HepG2 (cell line): ENCODE data around the gene PLBD2. TPM values are rescaled to one million over a fixed set of nuclear protein-coding genes. Genes with fewer than 3 reads are reported as not detected.
A peak's percentile ranks its signal among the peaks of the same experiment; 100 is the strongest.

Source experiments
- CCDC6 ChIP-seq: sonication (generic); formaldehyde crosslinking; IDR thresholded peaks from 2 replicates; pipeline ENCODE4 v1.8.1; 2022; ENCODE audit warnings: mild to moderate bottlenecking, missing genetic modification reagents, moderate library complexity
- CENPX ChIP-seq: sonication (generic); formaldehyde crosslinking; IDR thresholded peaks from 2 replicates; pipeline ENCODE4 v1.9.0; 2021; ENCODE audit warnings: mild to moderate bottlenecking, missing genetic modification reagents, moderate library complexity
- E2F1 ChIP-seq: sonication (generic); formaldehyde crosslinking; IDR thresholded peaks from 2 replicates; pipeline ENCODE4 v1.5.0; 2020; ENCODE audit warnings: missing genetic modification reagents
- ELF3 ChIP-seq: IDR thresholded peaks from 2 replicates; pipeline ENCODE4 v1.6.1; 2016; ENCODE audit warnings: missing genetic modification reagents, missing compliant biosample characterization
- GABPB1 ChIP-seq: IDR thresholded peaks from 2 replicates; pipeline ENCODE4 v1.6.1; 2016; ENCODE audit warnings: mild to moderate bottlenecking, missing genetic modification reagents, moderate library complexity, missing compliant biosample characterization
- KDM5B ChIP-seq: sonication (generic); formaldehyde crosslinking; IDR thresholded peaks from 2 replicates; pipeline ENCODE4 v1.4.0; 2020; ENCODE audit warnings: missing genetic modification reagents, mild to moderate bottlenecking, borderline replicate concordance
- KLF16 ChIP-seq, 2 experiments: sonication (generic) in 1 of 2; formaldehyde crosslinking in 1 of 2; IDR thresholded peaks; 2 replicates each; pipeline versions ENCODE4 v1.6.1 to v1.8.0; 2016 to 2023; ENCODE audit warnings: missing genetic modification reagents in 2 of 2, missing compliant biosample characterization in 1 of 2
- LRRFIP1 ChIP-seq: sonication (generic); formaldehyde crosslinking; conservative IDR thresholded peaks from 2 replicates; pipeline ENCODE4 v1.4.0; 2020; ENCODE audit warnings: missing genetic modification reagents
- MAZ ChIP-seq, 2 experiments: sonication (generic) in 1 of 2; formaldehyde crosslinking in 1 of 2; IDR thresholded peaks; 2 replicates each; pipeline versions ENCODE4 v1.5.0 to v1.6.1; 2012 to 2020; ENCODE audit warnings: low read depth in 2 of 2, mild to moderate bottlenecking in 2 of 2, borderline replicate concordance in 1 of 2, improper control_type of control experiment in 1 of 2, low read length in 1 of 2, missing genetic modification reagents in 1 of 2, moderate library complexity in 1 of 2
- RNF219 ChIP-seq: sonication (generic); formaldehyde crosslinking; IDR thresholded peaks from 2 replicates; pipeline ENCODE4 v1.5.0; 2020; ENCODE audit warnings: mild to moderate bottlenecking, missing genetic modification reagents
- SMARCC2 ChIP-seq: fragments of 450-650 bp; IDR thresholded peaks from 2 replicates; pipeline ENCODE4 v1.6.1; 2017; ENCODE audit warnings: antibody characterized with exemption, mild to moderate bottlenecking
- STAT5B ChIP-seq: sonication (generic); formaldehyde crosslinking; IDR thresholded peaks from 2 replicates; pipeline ENCODE4 v1.4.0; 2020; ENCODE audit warnings: missing genetic modification reagents
- TRIM22 ChIP-seq: fragments of 450-650 bp; IDR thresholded peaks from 2 replicates; pipeline ENCODE4 v1.6.1; 2017
- ZBTB1 ChIP-seq: sonication (generic); formaldehyde crosslinking; IDR thresholded peaks from 2 replicates; pipeline ENCODE4 v1.4.0; 2020; ENCODE audit warnings: missing genetic modification reagents, borderline replicate concordance
- ZFP36 ChIP-seq: fragments of 150-350 bp; IDR thresholded peaks from 2 replicates; pipeline ENCODE4 v1.6.1; 2018; ENCODE audit warnings: borderline replicate concordance, low read length, low read depth; ENCODE audit not compliant: partially characterized antibody
- ZNF17 ChIP-seq: sonication (generic); formaldehyde crosslinking; IDR thresholded peaks from 2 replicates; pipeline ENCODE4 v1.5.0; 2020; ENCODE audit warnings: mild to moderate bottlenecking, missing genetic modification reagents
- ZNF337 ChIP-seq: sonication (generic); formaldehyde crosslinking; IDR thresholded peaks from 2 replicates; pipeline ENCODE4 v1.5.1; 2020; ENCODE audit warnings: missing genetic modification reagents, low read depth, mild to moderate bottlenecking, borderline replicate concordance
- ZNF563 ChIP-seq: sonication (generic); formaldehyde crosslinking; IDR thresholded peaks from 2 replicates; pipeline ENCODE4 v1.8.0; 2022; ENCODE audit warnings: mild to moderate bottlenecking, moderate library complexity, missing genetic modification reagents
- ZNF652 ChIP-seq: IDR thresholded peaks from 2 replicates; pipeline ENCODE4 v1.6.1; 2016; ENCODE audit warnings: low read depth, borderline replicate concordance
- ZNF703 ChIP-seq: sonication (generic); formaldehyde crosslinking; IDR thresholded peaks from 2 replicates; pipeline ENCODE4 v1.5.1; 2020; ENCODE audit warnings: missing genetic modification reagents, mild to moderate bottlenecking, moderate library complexity, borderline replicate concordance
- ZNF781 ChIP-seq: sonication (generic); formaldehyde crosslinking; IDR thresholded peaks from 2 replicates; pipeline ENCODE4 v1.5.1; 2020; ENCODE audit warnings: borderline replicate concordance, mild to moderate bottlenecking, missing genetic modification reagents; ENCODE audit errors: not compliant biosample characterization
- ZNF83 ChIP-seq: sonication (generic); formaldehyde crosslinking; IDR thresholded peaks from 2 replicates; pipeline ENCODE4 v1.4.0; 2020; ENCODE audit warnings: missing genetic modification reagents, mild to moderate bottlenecking, borderline replicate concordance
- polyA plus RNA-seq, 8 experiments: library from polyadenylated mRNA; depleted of rRNA in 3 of 8; stranded (reverse) in 7 of 8; unstranded in 1 of 8; fragments of >200 nt; fragmentation: Illumina TruSeq in 4 of 8; extraction: Trizol in 4 of 8; gene quantifications; 2 replicates each; pipeline versions ENCODE4 v1.2.1 to v1.2.3, GENCODE V29; 2011 to 2016; ENCODE audit warnings: low read depth in 4 of 8, missing spikeins in 1 of 8, mixed read lengths in 1 of 8; ENCODE audit not compliant: insufficient read depth in 1 of 8
- total RNA-seq, 5 experiments: library from RNA; depleted of rRNA; stranded (reverse); fragments of >200 nt; fragmentation: Illumina TruSeq; extraction: Trizol; gene quantifications; 2 replicates each; pipeline ENCODE4 v1.2.3, GENCODE V29; 2016; ENCODE audit warnings: low read depth in 1 of 5

The PLBD2 gene
- total and polyA plus RNA-seq, 2 of the 13 experiments (the other 11 are each of a cell fraction or from before 2014, with no cell fraction given) = 6.7 to 8.5 TPM

GRCh38 chr12:113358381-113359132 lies at the start of gene PLBD2 (continued):
- no peak for TF ChIP-seq ZNF337 (CRISPR knock-in tag)
- TF ChIP-seq ZNF781 (CRISPR knock-in tag) = no peak
- TF ChIP-seq ZNF17 (CRISPR knock-in tag) = no peak
- no peak for TF ChIP-seq ZFP36
- TF ChIP-seq ZNF703 (CRISPR knock-in tag) = no peak
- TF ChIP-seq E2F1 (CRISPR knock-in tag) = no peak
- TF ChIP-seq MAZ (IDR thresholded peaks at IDR 0.05; ENCODE audit: borderline replicate concordance, low read depth, low read length) = peak; percentile 86
- TF ChIP-seq MAZ (CRISPR knock-in tag; IDR thresholded peaks at IDR 0.05; ENCODE audit: low read depth) = peak; percentile 73; the same call in 1 of the 2 replicates
- TF ChIP-seq LRRFIP1 = no peak
- no peak for TF ChIP-seq CENPX (CRISPR knock-in tag)
- TF ChIP-seq ZBTB1 = no peak; the same call in 1 of the 2 replicates
- TF ChIP-seq ZNF83 (CRISPR knock-in tag) = no peak
- TF ChIP-seq RNF219 (CRISPR knock-in tag) = no peak
- no peak for TF ChIP-seq TRIM22
- TF ChIP-seq KLF16 (CRISPR knock-in tag; IDR thresholded peaks at IDR 0.05) = 0 out of 4 replicates have a peak, but pooled peaks of 1 of the 2 experiments have one; percentile 22
- TF ChIP-seq GABPB1 (CRISPR knock-in tag) = peak; percentile 75; the same call in 1 of the 2 replicates
- TF ChIP-seq ZNF563 (CRISPR knock-in tag) = peak; percentile 73; the same call in 1 of the 2 replicates
- no peak for TF ChIP-seq SMARCC2
- peak; percentile 60 for TF ChIP-seq ELF3 (CRISPR knock-in tag)
- peak; percentile 87 for TF ChIP-seq KDM5B (CRISPR knock-in tag)
- no peak for TF ChIP-seq ZNF652 (CRISPR knock-in tag)
- no peak for TF ChIP-seq STAT5B (CRISPR knock-in tag)
- TF ChIP-seq CCDC6 (CRISPR knock-in tag) = peak; percentile 85
